ENCODE data around the gene SEC22C.

The SEC22C gene

DNA sequence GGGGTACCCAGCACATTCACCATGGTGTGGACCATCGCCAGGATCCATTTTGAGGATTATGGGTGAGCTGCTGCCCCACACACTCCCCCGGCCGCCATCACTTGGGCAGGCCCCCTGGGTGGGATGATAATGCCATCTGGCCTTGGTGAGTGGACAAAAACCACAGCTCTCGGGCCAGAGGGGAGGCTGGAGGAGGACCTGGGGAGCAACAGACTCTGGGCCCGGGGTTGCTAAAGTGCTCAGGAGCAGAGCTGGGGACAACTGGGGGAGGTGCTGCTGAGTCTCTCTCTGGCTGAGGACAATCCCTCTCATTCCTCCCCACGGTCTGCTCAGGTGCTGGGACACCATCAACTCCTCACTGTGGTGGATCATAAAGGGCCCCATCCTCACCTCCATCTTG, 50.3 kb downstream of the SEC22C start:
- POLR2A ChIA-PET = no interaction called here
- no peaks in the 10 kb centered on the region for H3K36me3 ChIP-seq (ENCODE audit: control insufficient read depth in 4 of 4, insufficient read depth in 4 of 4, low read length in 3 of 4)
- CTCF ChIA-PET = interaction anchor here (0.6 to 2.9 kb wide), 3 partner anchors 12 to 1954 kb away, joined by 3 to 11 read pairs (median 3); no protein-coding TSS in a partner anchor
- no peak overlapping the region for H3K4me3 ChIP-seq (ENCODE audit: control insufficient read depth in 1 of 7, extremely low read depth in 1 of 7, insufficient read depth in 4 of 7, low read depth in 2 of 7, low read length in 6 of 7)
- no peaks in the 10 kb centered on the region for H3K27me3 ChIP-seq (replicated peaks in 2 of 5; ENCODE audit: control insufficient read depth in 4 of 5, insufficient read depth in 5 of 5, low read length in 4 of 5)
- peaks cover 0 to 45% (median 9%) of the 10 kb centered on the region in 4 experiments for H3K4me1 ChIP-seq (ENCODE audit: control extremely low read depth in 1 of 4, control insufficient read depth in 4 of 4, insufficient read depth in 4 of 4, low read length in 3 of 4)
- no peak for DNase-seq
- H3K9me3 ChIP-seq (ENCODE audit: control extremely low read depth in 1 of 5, control insufficient read depth in 4 of 5, insufficient read depth in 2 of 5, low read depth in 1 of 5, low read length in 4 of 5) = no peaks in the 10 kb centered on the region
- 100% methylated on average over 6 of the region's 6 CpGs for WGBS (ENCODE audit: insufficient coverage)
- no peak overlapping the region for H3K27ac ChIP-seq (ENCODE audit: insufficient read depth in 1 of 2, low read depth in 1 of 2, low read length in 2 of 2, poor library complexity in 1 of 2, severe bottlenecking in 2 of 2)

DNA sequence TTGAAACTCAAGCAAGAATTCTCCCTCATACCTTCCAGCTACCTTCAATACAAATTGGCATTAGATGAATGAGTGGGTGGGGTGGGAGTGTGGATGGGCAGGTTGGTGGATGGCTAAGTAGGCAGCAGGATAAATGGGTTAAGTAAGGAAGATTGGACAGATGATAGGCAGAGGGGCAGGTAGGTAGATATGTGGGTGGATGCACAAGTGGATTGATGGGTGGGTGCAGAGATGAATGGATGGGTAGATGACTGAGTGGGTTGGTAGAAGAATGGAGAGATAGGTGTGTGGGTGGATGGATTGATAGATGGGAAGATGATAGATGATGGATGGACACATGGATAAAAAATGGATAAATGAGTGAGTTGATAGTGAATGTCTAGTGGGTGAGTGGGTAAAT, 51.7 kb downstream of the SEC22C start:
- no peaks in the 10 kb centered on the region for H3K27me3 ChIP-seq (replicated peaks in 2 of 5; ENCODE audit: control insufficient read depth in 4 of 5, insufficient read depth in 5 of 5, low read length in 4 of 5)
- H3K27ac ChIP-seq (ENCODE audit: insufficient read depth in 1 of 2, low read depth in 1 of 2, low read length in 2 of 2, poor library complexity in 1 of 2, severe bottlenecking in 2 of 2) = no peak overlapping the region

DNA sequence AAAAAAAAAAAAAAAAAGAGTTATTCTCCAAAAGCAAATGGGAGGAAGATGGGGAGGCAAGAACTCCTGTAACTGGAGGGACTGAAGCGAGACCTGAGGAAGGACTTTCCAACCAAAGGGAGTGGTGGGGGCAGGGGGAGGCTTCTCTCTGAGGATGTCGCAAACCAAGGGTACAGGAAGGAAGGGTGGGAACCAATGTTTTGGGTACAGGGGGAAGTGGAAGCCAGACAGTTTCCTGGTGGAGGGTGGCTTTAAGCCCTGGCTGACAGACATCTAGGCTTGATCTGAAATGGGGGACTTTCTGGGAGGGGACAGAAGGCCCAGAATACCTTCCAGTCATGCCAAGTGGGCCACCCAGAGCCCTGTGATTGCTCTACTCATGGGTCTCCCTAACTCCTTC, 52.3 kb downstream of the SEC22C start:
- Histone ChIP-seq H3K4me1 (ENCODE audit: control extremely low read depth in 1 of 4, control insufficient read depth in 4 of 4, insufficient read depth in 4 of 4, low read length in 3 of 4) (peaks cover 0 to 63% (median 9%) of the 10 kb centered on the region in 4 experiments), H3K36me3 (ENCODE audit: control insufficient read depth in 4 of 4, insufficient read depth in 4 of 4, low read length in 3 of 4) (no peaks in the 10 kb centered on the region), H3K27ac (ENCODE audit: insufficient read depth in 1 of 2, low read depth in 1 of 2, low read length in 2 of 2, poor library complexity in 1 of 2, severe bottlenecking in 2 of 2) (no peak overlapping the region), H3K27me3 (replicated peaks in 2 of 5; ENCODE audit: control insufficient read depth in 4 of 5, insufficient read depth in 5 of 5, low read length in 4 of 5) (no peaks in the 10 kb centered on the region), H3K9me3 (ENCODE audit: control extremely low read depth in 1 of 5, control insufficient read depth in 4 of 5, insufficient read depth in 2 of 5, low read depth in 1 of 5, low read length in 4 of 5) (no peaks in the 10 kb centered on the region), H3K4me3 (ENCODE audit: control insufficient read depth in 1 of 7, extremely low read depth in 1 of 7, insufficient read depth in 4 of 7, low read depth in 2 of 7, low read length in 6 of 7) (no peak overlapping the region)
- POLR2A ChIA-PET = interaction anchor here (0.6 kb wide), 1 partner anchor 1327 kb away, joined by 5 read pairs; no protein-coding TSS in a partner anchor
- DNase-seq = no peak
- CTCF ChIA-PET = interaction anchor here (1.1 kb wide), 1 partner anchor 8 kb away, joined by 3 read pairs; no protein-coding TSS in a partner anchor
- WGBS (ENCODE audit: insufficient coverage) = 56% methylated on average over 2 of the region's 2 CpGs

More for the DNA sequence above, 51.7 kb downstream of the SEC22C start:
- ChIA-PET CTCF (no interaction called here), POLR2A (no interaction called here)
- Histone ChIP-seq H3K4me3 (ENCODE audit: control insufficient read depth in 1 of 7, extremely low read depth in 1 of 7, insufficient read depth in 4 of 7, low read depth in 2 of 7, low read length in 6 of 7) (no peak overlapping the region), H3K36me3 (ENCODE audit: control insufficient read depth in 4 of 4, insufficient read depth in 4 of 4, low read length in 3 of 4) (no peaks in the 10 kb centered on the region), H3K9me3 (ENCODE audit: control extremely low read depth in 1 of 5, control insufficient read depth in 4 of 5, insufficient read depth in 2 of 5, low read depth in 1 of 5, low read length in 4 of 5) (no peaks in the 10 kb centered on the region), H3K4me1 (ENCODE audit: control extremely low read depth in 1 of 4, control insufficient read depth in 4 of 4, insufficient read depth in 4 of 4, low read length in 3 of 4) (peaks cover 0 to 58% (median 9%) of the 10 kb centered on the region in 4 experiments)
- DNase-seq = no peak

DNA sequence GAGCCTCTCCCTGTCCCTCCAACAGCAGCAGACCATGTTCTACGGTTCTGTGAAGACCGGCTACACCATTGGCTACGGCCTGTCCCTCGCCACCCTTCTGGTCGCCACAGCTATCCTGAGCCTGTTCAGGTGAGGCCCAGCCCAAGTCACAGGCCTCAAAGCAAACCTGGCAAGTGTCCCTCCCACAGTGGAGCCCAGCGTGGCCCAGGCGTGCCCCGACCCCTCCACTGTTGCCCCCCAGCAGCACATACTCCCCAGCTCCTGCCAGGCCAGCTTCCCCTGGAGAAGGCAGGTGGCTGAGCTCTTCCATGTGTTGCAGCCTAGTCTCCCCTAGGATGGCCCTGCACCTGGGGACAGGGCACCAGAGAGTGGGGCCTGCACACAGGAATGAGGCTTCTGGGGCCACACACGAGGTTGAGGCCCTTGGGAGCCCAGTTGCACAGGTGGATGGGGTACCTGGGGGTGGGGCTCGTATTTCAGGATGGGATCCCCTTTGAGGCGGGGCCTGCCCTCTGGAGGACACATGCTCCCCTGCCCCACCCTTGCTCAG, 54.3 kb downstream of the SEC22C start:
- H3K4me1 ChIP-seq (ENCODE audit: control extremely low read depth in 1 of 4, control insufficient read depth in 4 of 4, insufficient read depth in 4 of 4, low read length in 3 of 4) = peaks cover 0 to 54% (median 9%) of the 10 kb centered on the region in 4 experiments

DNA sequence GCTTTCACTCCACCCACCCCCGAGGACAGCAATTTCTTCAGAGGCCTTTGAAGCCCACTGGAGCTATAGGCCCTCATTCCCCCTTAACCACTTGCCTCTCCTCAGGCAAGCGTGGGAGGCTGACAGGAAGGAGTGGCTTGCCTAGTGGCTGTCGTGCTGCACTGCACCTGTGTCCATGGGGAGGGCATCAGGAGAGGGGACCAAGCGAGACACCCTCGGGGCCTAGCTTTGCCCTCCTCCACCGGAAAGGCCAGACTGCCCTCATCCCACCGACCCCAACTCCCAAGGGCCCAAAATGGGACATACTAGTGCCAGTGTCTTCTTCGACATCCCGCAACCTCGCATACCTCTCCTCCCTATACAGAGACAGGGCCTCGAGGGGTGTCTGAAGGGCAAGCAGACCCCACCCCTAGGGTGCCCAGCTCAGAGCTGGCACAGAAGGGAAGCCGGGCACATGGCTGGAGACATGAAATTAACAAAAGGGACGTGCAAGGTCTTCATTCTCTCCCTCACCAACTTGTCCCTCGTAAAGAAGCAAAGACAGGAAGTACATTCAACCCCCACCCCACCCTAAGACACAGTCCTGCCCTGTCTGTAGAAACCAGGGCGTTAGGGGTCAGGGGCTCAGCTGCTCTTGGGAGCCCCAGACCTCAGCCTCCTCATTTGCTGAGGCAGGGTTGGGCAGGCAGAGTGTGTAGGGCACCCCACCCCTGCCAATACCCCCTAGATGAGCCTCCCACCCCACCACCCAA, 55.0 kb downstream of the SEC22C start:
- CTCF ChIA-PET = interaction anchor here (1.0 to 3.3 kb wide), 4 partner anchors 10 to 83 kb away, joined by 3 to 14 read pairs (median 4); partner anchors contain the start of gene VIPR1
- WGBS (ENCODE audit: insufficient coverage) = 71% methylated on average over 11 of the region's 15 CpGs
- Histone ChIP-seq H3K27ac (ENCODE audit: insufficient read depth in 1 of 2, low read depth in 1 of 2, low read length in 2 of 2, poor library complexity in 1 of 2, severe bottlenecking in 2 of 2) (no peak overlapping the region), H3K9me3 (ENCODE audit: control extremely low read depth in 1 of 5, control insufficient read depth in 4 of 5, insufficient read depth in 2 of 5, low read depth in 1 of 5, low read length in 4 of 5) (no peaks in the 10 kb centered on the region), H3K36me3 (ENCODE audit: control insufficient read depth in 4 of 4, insufficient read depth in 4 of 4, low read length in 3 of 4) (no peaks in the 10 kb centered on the region), H3K4me1 (ENCODE audit: control extremely low read depth in 1 of 4, control insufficient read depth in 4 of 4, insufficient read depth in 4 of 4, low read length in 3 of 4) (peaks cover 0 to 54% (median 9%) of the 10 kb centered on the region in 4 experiments), H3K4me3 (ENCODE audit: control insufficient read depth in 1 of 7, extremely low read depth in 1 of 7, insufficient read depth in 4 of 7, low read depth in 2 of 7, low read length in 6 of 7) (no peak overlapping the region), H3K27me3 (replicated peaks in 2 of 5; ENCODE audit: control insufficient read depth in 4 of 5, insufficient read depth in 5 of 5, low read length in 4 of 5) (no peaks in the 10 kb centered on the region)
- POLR2A ChIA-PET = interaction anchor here (0.6 kb wide), 1 partner anchor 64 kb away, joined by 3 read pairs; no protein-coding TSS in a partner anchor
- peak in 2 of 3 donors; percentile 35 to 40 for DNase-seq

More for the DNA sequence above, 54.3 kb downstream of the SEC22C start:
- H3K27ac ChIP-seq (ENCODE audit: insufficient read depth in 1 of 2, low read depth in 1 of 2, low read length in 2 of 2, poor library complexity in 1 of 2, severe bottlenecking in 2 of 2) = no peak overlapping the region
- no peaks in the 10 kb centered on the region for H3K36me3 ChIP-seq (ENCODE audit: control insufficient read depth in 4 of 4, insufficient read depth in 4 of 4, low read length in 3 of 4)
- CTCF ChIA-PET = interaction anchor here (1.0 to 3.3 kb wide), 3 partner anchors 9 to 26 kb away, joined by 3 to 14 read pairs (median 4); partner anchors contain the start of gene VIPR1
- no peaks in the 10 kb centered on the region for H3K27me3 ChIP-seq (replicated peaks in 2 of 5; ENCODE audit: control insufficient read depth in 4 of 5, insufficient read depth in 5 of 5, low read length in 4 of 5)
- no peak for DNase-seq
- WGBS (ENCODE audit: insufficient coverage) = 93% methylated on average over 10 of the region's 11 CpGs
- POLR2A ChIA-PET = no interaction called here
- no peak overlapping the region for H3K4me3 ChIP-seq (ENCODE audit: control insufficient read depth in 1 of 7, extremely low read depth in 1 of 7, insufficient read depth in 4 of 7, low read depth in 2 of 7, low read length in 6 of 7)
- no peaks in the 10 kb centered on the region for H3K9me3 ChIP-seq (ENCODE audit: control extremely low read depth in 1 of 5, control insufficient read depth in 4 of 5, insufficient read depth in 2 of 5, low read depth in 1 of 5, low read length in 4 of 5)

DNA sequence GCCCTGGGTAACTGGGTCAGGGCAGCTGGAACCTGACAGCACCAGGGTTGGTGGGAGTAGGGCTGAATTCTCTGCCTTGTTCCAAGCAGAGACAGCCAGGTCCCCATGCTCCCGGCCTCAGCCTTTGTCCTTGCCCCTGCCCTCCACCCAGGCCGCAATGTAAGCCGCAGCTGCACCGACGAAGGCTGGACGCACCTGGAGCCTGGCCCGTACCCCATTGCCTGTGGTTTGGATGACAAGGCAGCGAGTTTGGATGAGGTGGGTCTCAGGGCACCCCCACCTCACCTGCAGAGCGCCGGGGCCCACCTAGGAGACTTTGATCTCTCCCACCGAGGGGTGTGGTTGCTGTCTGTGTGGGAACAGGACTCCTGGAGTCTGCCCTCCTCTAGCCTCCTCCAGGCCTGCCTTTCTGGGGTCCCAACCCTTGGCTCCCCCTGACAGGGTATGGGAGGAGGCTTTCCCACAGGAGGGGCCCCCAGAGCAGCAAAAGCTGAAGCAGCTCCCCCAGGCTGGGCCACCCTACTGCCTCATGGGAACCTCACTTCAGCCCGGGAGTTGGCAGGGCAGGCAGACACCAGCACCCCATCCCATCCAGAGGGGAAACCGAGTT, 55.9 kb downstream of the SEC22C start:
- 98% methylated on average over 11 of the region's 13 CpGs for WGBS (ENCODE audit: insufficient coverage)
- Histone ChIP-seq H3K36me3 (ENCODE audit: control insufficient read depth in 4 of 4, insufficient read depth in 4 of 4, low read length in 3 of 4) (no peaks in the 10 kb centered on the region), H3K27me3 (replicated peaks in 2 of 5; ENCODE audit: control insufficient read depth in 4 of 5, insufficient read depth in 5 of 5, low read length in 4 of 5) (no peaks in the 10 kb centered on the region), H3K4me1 (ENCODE audit: control extremely low read depth in 1 of 4, control insufficient read depth in 4 of 4, insufficient read depth in 4 of 4, low read length in 3 of 4) (peaks cover 0 to 54% (median 9%) of the 10 kb centered on the region in 4 experiments), H3K9me3 (ENCODE audit: control extremely low read depth in 1 of 5, control insufficient read depth in 4 of 5, insufficient read depth in 2 of 5, low read depth in 1 of 5, low read length in 4 of 5) (no peaks in the 10 kb centered on the region), H3K27ac (ENCODE audit: insufficient read depth in 1 of 2, low read depth in 1 of 2, low read length in 2 of 2, poor library complexity in 1 of 2, severe bottlenecking in 2 of 2) (no peak overlapping the region), H3K4me3 (ENCODE audit: control insufficient read depth in 1 of 7, extremely low read depth in 1 of 7, insufficient read depth in 4 of 7, low read depth in 2 of 7, low read length in 6 of 7) (no peak overlapping the region)
- ChIA-PET CTCF (interaction anchor here (1.1 to 3.3 kb wide), 4 partner anchors 11 to 82 kb away, joined by 3 to 14 read pairs (median 4); partner anchors contain the start of gene VIPR1), POLR2A (no interaction called here)
- DNase-seq = no peak

Data from common myeloid progenitor, CD34-positive (primary cell).